Stimulated activated effector memory CD8-positive, alpha-beta T cell treated with anti-CD3 and anti-CD28 coated beads, Interleukin-12 subunit alpha, Interleukin-12 subunit beta, amount 100 ng/mL, for 72 hours (primary cell): Measurements from ENCODE around the gene THOP1.
"Not testable (repeated sequence)": the region's sequence is repeated elsewhere in the genome, so short reads cannot be mapped to it uniquely, and the experiment has no call there.

Experiments used
- ATAC-seq: fragments of 150-1000 bp; cut with Tn5 transposase; 2 replicates; pipeline ENCODE4 v1.10.0; 2021
- DNase-seq, 2 donors: peaks; one replicate each; pipeline ENCODE4 v3.0.0; 2021 to 2022; ENCODE audit warnings: low spot score in 2 of 2
- H3K27ac Mint-ChIP-seq: one replicate; pipeline ENCODE4 v1.8.0; 2022; ENCODE audit warnings: mild to moderate bottlenecking, mixed read lengths
- H3K36me3 Mint-ChIP-seq: one replicate; pipeline ENCODE4 v1.8.0; 2022; ENCODE audit warnings: mild to moderate bottlenecking, mixed read lengths
- H3K4me1 Mint-ChIP-seq: one replicate; pipeline ENCODE4 v1.8.0; 2022; ENCODE audit warnings: mixed read lengths
- H3K4me3 Mint-ChIP-seq: one replicate; pipeline ENCODE4 v1.8.0; 2022; ENCODE audit warnings: mild to moderate bottlenecking, mixed read lengths
- H3K9me3 Mint-ChIP-seq: one replicate; pipeline ENCODE4 v1.8.0; 2022; ENCODE audit warnings: mixed read lengths

THOP1 gene

DNA sequence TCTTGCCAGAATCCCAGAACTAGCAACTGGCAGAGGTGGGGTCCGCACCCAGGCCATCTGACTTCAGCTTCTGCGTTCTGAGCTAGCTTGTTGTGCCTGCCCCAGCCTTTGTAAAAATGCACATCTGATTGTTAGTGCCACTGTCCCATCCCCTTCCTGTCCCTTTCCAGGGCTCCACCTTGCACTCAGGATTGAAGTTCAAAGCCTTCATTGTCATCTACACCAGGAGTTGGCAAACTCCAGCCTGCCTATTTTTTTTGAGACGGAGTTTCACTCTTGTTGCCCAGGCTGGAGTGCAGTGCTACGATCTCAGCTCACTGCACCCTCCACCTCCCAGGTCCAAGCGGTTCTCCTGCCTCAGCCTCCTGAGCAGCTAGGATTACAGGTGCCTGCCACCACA lies 2.9 kb downstream of the THOP1 start:
- Mint-ChIP-seq H3K36me3 (peaks cover 59% of the 10 kb centered on the region), H3K27ac (no peak overlapping the region), H3K9me3 (no peaks in the 10 kb centered on the region), H3K4me1 (peaks cover 31% of the 10 kb centered on the region), H3K4me3 (no peak overlapping the region)
- no peak for DNase-seq
- ATAC-seq: no peak

DNA sequence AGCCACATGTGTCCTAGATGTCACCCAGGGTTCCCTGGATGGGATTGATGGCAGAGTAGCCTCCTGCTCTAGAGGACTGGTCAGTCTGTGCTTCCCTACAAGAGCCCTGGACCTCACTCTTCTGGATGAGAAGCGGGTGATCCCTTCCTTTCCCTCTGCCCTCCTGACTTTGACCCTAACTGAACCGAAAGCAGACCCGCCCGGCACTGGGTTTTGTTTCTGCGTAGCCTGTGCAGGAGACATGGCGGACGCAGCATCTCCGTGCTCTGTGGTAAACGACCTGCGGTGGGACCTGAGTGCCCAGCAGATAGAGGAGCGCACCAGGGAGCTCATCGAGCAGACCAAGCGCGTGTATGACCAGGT lies 4.9 kb downstream of the THOP1 start:
- peaks cover 66% of the 10 kb centered on the region for H3K36me3 Mint-ChIP-seq
- ATAC-seq (no peak), DNase-seq (no peak)
- H3K9me3 Mint-ChIP-seq: no peaks in the 10 kb centered on the region
- no peak overlapping the region for H3K27ac Mint-ChIP-seq
- no peak overlapping the region for H3K4me3 Mint-ChIP-seq
- peaks cover 26% of the 10 kb centered on the region for H3K4me1 Mint-ChIP-seq

DNA sequence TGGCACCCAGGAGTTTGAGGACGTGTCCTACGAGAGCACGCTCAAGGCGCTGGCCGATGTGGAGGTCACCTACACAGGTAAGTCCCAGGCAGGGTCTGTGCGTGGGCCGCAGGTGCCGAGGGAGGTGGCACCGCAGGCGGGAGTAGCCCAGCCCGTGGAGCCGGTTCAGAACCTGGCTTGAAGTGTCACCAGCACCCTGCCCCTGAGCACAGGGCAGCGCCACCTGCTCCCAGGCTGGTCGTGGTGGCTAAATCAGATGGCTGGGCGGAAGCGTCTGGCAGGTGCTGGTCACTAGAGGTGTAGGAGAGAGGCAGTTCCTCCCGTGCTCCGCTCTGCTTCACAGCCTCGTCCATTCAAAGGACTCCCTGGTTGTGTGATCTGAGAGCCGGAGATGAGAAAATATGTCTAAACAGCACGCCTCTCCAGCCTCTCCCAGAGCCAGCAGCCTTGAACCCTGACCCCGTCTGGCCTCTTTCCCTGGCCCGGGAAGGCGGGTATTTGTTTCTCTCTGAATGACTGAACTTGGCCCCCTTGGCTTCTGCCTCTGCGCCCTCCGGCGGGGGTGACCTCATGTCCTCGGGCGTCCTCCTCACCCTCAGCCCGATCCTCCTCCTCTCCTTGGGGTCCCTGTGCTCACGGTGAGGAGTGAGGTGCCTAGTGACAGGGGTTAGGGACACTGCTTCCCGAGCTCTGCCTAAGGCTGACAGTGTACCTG lies 5.4 kb downstream of the THOP1 start:
- Mint-ChIP-seq H3K4me1 (peaks cover 24% of the 10 kb centered on the region), H3K9me3 (no peaks in the 10 kb centered on the region), H3K36me3 (peaks cover 71% of the 10 kb centered on the region), H3K4me3 (no peak overlapping the region), H3K27ac (no peak overlapping the region)
- DNase-seq: no peak
- no peak for ATAC-seq

DNA sequence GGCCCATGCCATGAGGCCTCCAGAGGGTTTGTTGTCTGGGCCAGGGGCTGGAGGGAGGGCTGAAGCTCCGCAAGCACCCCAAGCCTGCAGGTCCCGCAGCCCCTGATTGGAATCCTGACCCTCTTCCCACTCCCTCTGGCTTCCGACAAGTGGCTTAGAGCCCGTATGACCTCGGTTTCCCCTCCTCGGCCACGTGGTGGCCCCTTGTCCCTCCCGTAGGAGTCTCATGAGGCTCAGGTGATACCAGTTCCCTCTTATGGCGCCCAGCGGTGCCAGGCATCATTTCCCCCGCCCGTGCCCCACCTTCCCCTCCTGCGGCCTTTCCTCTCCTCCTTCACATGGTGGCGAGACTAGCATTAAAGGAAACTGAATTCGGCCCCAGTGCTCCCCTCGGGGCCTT lies 6.1 kb downstream of the THOP1 start:
- no peak for ATAC-seq
- H3K4me1 Mint-ChIP-seq: peaks cover 17% of the 10 kb centered on the region
- H3K36me3 Mint-ChIP-seq: peaks cover 74% of the 10 kb centered on the region
- H3K9me3 Mint-ChIP-seq: no peaks in the 10 kb centered on the region
- peak overlapping the region; percentile 35 for H3K27ac Mint-ChIP-seq
- no peak overlapping the region for H3K4me3 Mint-ChIP-seq
- DNase-seq: no peak

DNA sequence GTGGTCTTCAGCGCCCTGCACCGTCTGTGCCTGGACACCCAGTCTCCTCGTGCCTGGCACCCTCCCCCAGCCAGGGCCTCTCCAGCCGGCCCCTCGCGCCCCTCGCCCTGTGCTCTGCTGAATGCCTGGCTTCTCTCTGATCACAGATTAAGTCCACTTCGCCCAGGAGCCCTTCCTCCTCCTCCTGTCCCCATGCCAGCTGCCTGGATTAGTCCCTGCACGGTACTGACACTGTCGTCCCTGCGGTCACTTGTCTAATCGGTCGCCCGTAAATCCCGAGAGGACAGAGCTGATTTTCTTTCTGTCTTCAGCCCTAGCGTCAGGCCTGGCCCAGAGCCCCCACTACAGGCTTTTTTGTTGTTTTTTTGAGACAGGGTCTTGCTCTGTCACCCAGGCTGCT lies 6.6 kb downstream of the THOP1 start:
- ATAC-seq (no peak), DNase-seq (no peak)
- Mint-ChIP-seq H3K4me3 (no peak overlapping the region), H3K4me1 (peaks cover 17% of the 10 kb centered on the region), H3K36me3 (peaks cover 78% of the 10 kb centered on the region), H3K27ac (peak overlapping the region; percentile 35), H3K9me3 (no peaks in the 10 kb centered on the region)

DNA sequence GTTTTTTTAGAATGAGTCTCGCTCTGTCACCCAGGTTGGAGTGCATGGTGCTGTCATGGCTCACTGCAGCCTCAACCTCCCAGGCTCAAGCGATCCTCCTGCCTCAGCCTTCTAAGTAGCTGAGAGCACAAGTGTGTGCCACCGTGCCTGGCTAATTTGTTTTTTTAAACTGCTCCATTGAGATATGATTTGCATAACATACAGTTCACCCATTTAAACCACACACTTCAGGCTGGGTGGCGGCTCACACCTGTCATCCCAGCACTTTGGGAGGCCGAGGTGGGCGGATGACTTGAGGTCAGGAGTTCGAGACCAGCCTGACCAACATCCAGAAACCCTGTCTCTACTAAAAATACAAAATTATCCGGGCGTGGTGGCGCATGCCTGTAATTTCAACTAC lies 7.4 kb downstream of the THOP1 start:
- H3K4me3 Mint-ChIP-seq, DNase-seq, ATAC-seq, H3K9me3 Mint-ChIP-seq, H3K27ac Mint-ChIP-seq: not testable (repeated sequence)
- peaks cover 84% of the 10 kb centered on the region for H3K36me3 Mint-ChIP-seq
- peaks cover 11% of the 10 kb centered on the region for H3K4me1 Mint-ChIP-seq

DNA sequence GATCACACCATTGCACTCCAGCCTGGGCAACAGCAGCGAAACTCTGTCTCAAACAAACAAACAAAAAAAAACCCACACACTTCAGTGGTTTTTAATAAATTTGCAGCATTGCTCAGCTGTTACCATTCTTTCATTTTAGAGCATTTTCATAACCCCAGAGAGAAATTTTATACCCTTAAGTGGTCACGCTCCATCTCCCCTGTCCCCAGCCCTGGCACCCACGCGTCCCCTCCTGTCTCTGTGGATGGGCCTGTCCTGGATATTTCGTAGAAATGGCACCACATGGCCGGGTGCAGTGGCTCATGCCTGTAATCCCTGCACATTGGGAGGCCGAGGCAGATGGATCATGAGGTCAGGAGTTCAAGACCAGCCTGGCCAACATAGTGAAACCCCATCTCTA lies 7.8 kb downstream of the THOP1 start:
- no peak overlapping the region for H3K4me3 Mint-ChIP-seq
- H3K27ac Mint-ChIP-seq: no peak overlapping the region
- peaks cover 11% of the 10 kb centered on the region for H3K4me1 Mint-ChIP-seq
- DNase-seq: no peak
- peaks cover 84% of the 10 kb centered on the region for H3K36me3 Mint-ChIP-seq
- no peak for ATAC-seq
- H3K9me3 Mint-ChIP-seq: no peaks in the 10 kb centered on the region

DNA sequence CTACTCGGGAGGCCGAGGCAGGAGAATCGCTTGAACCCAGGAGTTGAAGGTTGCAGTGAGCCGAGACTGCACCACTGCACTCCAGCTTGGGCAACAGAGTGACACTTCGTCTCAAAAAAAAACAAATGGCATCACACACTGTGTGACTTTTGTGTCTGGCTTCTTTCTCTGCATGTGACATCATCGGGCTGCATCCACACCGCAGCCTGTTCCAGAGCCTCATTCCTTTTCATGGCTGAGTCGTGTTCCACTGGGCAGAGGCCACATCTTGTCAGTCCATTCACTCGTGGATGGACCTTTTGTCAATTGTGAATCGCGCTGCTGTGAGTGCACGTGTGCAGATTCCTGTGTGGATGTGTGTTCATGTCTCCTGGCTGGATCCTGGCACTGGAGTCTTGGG lies 8.3 kb downstream of the THOP1 start:
- ATAC-seq (no peak), DNase-seq (no peak)
- peaks cover 11% of the 10 kb centered on the region for H3K4me1 Mint-ChIP-seq
- H3K9me3 Mint-ChIP-seq: no peaks in the 10 kb centered on the region
- H3K36me3 Mint-ChIP-seq: peaks cover 87% of the 10 kb centered on the region
- H3K27ac Mint-ChIP-seq: no peak overlapping the region
- no peak overlapping the region for H3K4me3 Mint-ChIP-seq

DNA sequence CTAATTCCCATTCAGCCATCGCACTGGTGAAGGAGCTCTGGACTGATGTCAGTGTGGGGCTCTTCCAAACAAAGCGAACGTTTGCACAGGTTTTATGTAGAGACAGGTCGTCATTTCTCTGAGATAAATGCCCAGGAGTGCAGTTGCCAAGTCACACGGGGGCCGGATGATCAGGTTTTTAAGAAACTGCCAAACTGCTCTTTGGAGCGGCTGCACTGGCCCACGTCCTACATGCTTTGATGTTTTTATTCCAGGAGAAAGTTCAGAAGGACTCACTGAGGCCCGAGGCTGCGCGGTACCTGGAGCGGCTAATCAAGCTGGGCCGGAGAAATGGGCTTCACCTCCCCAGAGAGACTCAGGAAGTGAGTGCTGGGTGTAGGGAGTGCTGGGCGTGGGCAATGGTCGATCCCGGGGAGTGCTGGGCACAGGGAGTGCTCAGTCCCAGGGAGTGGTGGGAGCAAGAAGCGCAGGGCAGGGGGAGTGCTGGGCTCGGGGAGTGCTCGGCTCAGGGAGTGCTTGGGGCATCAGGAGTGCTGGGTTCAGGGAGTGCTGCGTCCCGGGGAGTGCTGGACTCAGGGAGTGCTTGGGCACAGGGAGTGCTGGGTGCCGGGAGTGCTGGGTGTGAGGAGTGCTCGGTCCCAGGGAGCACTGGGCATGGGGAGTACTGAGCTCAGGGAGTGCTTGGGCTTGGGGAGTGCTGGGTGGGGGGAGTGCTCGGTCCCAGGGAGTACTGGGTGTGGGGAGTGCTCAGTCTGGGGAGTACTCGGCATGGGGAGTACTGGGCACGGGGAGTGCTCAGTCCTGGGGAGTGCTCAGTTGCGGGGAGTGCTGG lies 10.7 kb downstream of the THOP1 start:
- Mint-ChIP-seq H3K4me3 (no peak overlapping the region), H3K9me3 (no peaks in the 10 kb centered on the region), H3K27ac (no peak overlapping the region), H3K4me1 (no peaks in the 10 kb centered on the region), H3K36me3 (peaks cover 81% of the 10 kb centered on the region)
- ATAC-seq (no peak), DNase-seq (no peak)

DNA sequence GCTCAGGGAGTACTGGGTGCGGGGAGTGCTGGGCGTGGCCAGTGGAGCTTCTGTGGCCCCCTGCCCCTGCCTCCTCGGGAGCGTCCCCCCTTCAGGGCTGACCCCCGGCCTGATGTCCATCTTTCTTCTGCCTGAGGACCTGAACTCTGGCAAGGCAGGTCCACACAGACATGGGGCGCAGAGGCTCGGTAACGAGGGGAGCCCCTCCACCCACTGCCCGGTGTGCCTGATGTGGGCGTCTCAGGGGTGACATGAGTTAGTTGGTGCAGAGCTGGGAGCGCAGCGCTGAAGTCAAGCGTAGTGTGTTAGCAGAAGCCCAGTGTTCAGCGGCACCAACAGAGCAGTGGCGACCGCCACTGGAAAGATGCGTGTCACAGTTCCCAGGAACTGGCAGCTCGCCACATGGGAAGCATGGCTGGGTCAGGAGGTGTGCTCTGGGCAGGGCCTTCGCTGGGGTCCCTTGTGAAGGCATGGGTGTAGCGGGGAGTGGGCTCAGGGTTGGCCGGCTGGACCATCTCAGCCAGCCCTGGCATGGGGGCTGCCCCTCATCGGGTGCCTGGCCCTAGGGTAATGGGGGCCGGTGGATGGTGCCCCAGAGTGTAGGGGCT lies 11.5 kb downstream of the THOP1 start:
- H3K36me3 Mint-ChIP-seq: peaks cover 81% of the 10 kb centered on the region

DNA sequence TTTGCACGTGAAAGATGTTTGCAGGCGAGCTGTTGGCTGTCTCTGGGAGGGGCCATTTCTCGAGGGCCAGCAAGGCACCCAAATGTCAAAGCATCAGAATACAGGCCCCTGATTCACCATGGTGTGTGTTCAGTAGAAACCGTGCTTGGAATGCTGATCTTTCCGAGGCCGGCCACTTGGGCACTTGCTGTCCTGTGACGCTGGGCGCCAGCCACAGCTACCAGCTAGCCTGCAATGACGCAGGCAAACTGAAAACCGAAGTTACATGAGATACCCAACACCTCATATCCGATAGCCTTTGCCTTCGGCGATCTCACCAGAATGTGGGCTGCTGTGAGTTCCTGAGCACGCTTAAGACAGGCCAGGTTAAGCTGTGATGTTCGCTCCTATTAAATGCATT lies 12.0 kb downstream of the THOP1 start:
- no peak for DNase-seq
- Mint-ChIP-seq H3K27ac (no peak overlapping the region), H3K4me1 (no peaks in the 10 kb centered on the region), H3K9me3 (no peaks in the 10 kb centered on the region), H3K4me3 (no peak overlapping the region), H3K36me3 (peaks cover 80% of the 10 kb centered on the region)
- no peak for ATAC-seq

More for the DNA sequence above, 11.5 kb downstream of the THOP1 start:
- ATAC-seq (peak; percentile 25), DNase-seq (no peak)
- no peak overlapping the region for H3K4me3 Mint-ChIP-seq
- no peaks in the 10 kb centered on the region for H3K4me1 Mint-ChIP-seq
- no peak overlapping the region for H3K27ac Mint-ChIP-seq
- H3K9me3 Mint-ChIP-seq: no peaks in the 10 kb centered on the region

DNA sequence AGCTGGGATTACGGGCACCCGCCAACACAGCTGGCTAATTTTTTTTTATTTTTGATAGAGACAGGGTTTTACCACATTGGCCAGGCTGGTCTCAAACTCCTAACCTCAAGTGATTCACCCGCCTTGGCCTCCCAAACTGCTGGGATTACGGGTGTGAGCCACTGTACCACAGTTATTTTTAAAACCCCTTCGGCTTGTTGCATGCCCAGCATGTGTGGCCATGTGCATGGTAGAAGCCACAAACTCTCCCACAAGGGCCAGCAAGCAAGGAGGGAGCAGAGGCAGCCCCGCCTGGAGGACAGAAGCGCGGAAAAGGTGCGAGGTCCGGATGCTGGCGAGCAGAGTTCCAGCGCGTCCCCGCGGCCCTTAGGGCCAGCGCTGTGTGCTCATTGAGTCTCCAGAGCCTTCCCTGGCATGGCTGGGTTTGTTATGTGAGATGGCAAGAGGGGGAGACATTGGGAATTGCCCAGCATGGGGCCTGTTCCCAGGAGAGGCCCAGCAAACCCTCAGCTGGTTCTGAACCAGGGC lies 12.9 kb downstream of the THOP1 start:
- Mint-ChIP-seq H3K4me3 (no peak overlapping the region), H3K4me1 (peaks cover 8% of the 10 kb centered on the region), H3K27ac (no peak overlapping the region), H3K36me3 (peaks cover 77% of the 10 kb centered on the region), H3K9me3 (no peaks in the 10 kb centered on the region)
- ATAC-seq (no peak), DNase-seq (no peak)

DNA sequence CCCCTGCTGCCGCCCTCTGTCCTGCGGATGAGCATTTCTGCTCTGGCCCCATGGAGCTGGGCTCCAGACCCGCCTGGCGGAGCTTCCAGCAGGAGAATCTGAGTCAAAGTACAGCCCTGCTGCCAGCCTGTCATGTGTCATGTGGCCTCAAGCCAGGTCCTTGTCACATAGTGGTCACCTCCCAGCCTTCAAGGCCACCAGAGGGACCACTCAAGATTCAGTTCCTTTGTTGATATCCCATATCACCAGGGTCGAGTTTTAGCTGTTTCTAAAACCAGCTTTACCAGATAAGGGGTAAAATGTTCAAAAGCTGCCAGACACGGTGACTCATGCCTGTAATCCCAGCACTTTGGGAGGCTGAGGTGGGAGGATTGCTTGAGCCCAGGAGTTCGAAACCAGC lies 13.4 kb downstream of the THOP1 start:
- H3K36me3 Mint-ChIP-seq: peaks cover 78% of the 10 kb centered on the region
- no peak for ATAC-seq
- H3K27ac Mint-ChIP-seq: no peak overlapping the region
- no peak overlapping the region for H3K4me3 Mint-ChIP-seq
- H3K9me3 Mint-ChIP-seq: no peaks in the 10 kb centered on the region
- no peak for DNase-seq
- peaks cover 10% of the 10 kb centered on the region for H3K4me1 Mint-ChIP-seq

DNA sequence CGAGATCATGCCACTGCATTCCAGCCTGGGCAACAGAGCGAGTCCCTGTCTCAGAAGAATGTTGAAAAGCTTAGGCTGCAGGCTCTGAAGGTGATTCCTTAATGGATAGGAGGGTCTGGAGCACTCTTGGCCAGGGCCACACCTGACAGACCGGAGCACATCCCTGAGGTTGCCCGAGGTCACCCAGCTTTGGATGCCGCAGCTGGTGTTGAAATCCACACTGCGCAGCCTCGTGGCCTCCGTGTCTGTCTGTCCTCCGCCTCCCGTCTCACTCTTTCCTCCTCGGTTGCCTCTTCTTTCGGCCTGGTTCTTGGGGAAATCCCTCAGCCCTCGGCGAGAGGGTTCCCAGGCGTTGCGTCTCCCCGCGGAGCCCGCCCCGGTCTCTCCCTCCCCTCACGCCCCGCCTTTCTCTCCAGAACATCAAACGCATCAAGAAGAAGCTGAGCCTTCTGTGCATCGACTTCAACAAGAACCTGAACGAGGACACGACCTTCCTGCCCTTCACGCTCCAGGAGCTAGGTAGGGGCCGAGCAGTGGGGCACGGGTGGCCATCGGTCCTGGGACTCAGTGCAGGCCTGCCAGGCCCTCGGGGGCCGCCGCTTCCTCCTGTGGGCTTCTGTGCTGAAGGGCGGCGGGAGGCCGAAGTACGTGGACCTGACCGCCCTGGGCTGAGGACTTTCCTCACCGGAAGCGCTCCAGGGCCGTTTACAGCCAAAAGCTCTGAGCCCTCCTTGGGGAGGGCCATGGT lies 14.1 kb downstream of the THOP1 start:
- H3K9me3 Mint-ChIP-seq: no peaks in the 10 kb centered on the region
- DNase-seq (no peak), ATAC-seq (no peak)
- no peak overlapping the region for H3K27ac Mint-ChIP-seq
- H3K4me3 Mint-ChIP-seq: no peak overlapping the region
- H3K36me3 Mint-ChIP-seq: peaks cover 75% of the 10 kb centered on the region
- peaks cover 18% of the 10 kb centered on the region for H3K4me1 Mint-ChIP-seq

DNA sequence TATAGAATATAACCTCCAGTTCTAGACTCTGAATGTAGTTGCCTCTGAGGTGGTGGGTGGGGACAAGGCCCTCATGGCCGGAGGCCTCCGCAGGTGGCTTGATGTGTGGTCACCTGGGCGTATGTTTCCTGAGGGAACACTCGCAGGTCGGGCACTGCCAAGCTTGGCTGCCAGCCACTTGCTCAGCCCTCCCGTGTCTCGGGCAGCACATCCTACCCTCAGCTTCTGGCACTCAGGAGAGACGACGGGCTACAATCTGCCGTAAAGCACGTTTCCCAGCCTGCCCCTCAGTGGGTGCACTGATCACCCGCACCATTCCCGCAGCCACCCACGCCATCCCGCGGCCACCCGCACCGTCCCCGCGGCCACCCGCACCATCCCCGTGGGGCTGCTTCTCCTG lies 15.2 kb downstream of the THOP1 start:
- Mint-ChIP-seq H3K36me3 (peaks cover 69% of the 10 kb centered on the region), H3K4me1 (peaks cover 18% of the 10 kb centered on the region), H3K9me3 (no peaks in the 10 kb centered on the region), H3K27ac (no peak overlapping the region), H3K4me3 (no peak overlapping the region)
- no peak for DNase-seq
- ATAC-seq: no peak
